ENCODE results near the gene CENPVL2.
"Not testable (repeated sequence)": the region's sequence is repeated elsewhere in the genome, so short reads cannot be mapped to it uniquely, and the experiment has no call there.

The CENPVL2 gene

DNA sequence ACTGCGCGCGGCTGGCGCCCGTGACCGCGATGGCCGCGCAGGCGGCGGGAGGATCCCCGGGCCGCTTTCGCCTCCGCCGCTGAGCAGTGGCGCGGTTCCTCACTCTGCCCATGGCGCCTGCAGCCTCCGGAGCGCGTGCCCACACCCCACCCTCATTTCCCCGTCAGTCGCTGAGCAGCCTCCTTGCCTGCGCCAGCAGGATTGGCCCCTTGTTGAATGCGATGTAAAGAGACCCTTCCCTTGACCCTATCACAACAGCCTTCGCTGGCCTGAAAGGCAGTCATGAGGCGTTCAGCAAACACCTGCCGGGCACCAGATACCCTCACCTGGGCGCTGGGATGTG lies at the start of gene CENPVL2:
TSS of gene CENPVL2 (minus strand) at position 112 of the 343 bp plus-strand sequence. CDS start at position 112, 0 bp downstream.
- DNase-seq (ENCODE audit: low spot score) = not testable (repeated sequence)

DNA sequence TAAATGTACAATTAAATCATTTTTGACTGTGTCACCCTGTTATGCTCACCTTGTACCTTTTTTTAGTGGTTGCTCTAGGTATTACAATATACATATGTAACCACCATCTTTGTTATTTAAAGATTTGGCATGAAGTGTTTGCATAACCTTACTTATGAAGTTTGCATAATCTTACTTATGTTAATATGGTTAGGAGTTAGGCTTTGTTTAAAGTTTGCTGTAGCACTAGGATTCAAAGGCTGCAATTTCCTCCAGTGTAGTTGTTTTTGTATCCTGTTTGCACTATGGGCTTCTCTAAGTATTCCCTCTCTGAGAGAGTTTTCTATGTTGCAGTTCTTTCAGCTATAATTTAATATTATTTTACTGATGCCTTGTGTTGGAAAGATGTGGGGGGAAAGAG lies 45.6 kb upstream of the CENPVL2 start:
- DNase-seq (ENCODE audit: low spot score) = no peak

DNA sequence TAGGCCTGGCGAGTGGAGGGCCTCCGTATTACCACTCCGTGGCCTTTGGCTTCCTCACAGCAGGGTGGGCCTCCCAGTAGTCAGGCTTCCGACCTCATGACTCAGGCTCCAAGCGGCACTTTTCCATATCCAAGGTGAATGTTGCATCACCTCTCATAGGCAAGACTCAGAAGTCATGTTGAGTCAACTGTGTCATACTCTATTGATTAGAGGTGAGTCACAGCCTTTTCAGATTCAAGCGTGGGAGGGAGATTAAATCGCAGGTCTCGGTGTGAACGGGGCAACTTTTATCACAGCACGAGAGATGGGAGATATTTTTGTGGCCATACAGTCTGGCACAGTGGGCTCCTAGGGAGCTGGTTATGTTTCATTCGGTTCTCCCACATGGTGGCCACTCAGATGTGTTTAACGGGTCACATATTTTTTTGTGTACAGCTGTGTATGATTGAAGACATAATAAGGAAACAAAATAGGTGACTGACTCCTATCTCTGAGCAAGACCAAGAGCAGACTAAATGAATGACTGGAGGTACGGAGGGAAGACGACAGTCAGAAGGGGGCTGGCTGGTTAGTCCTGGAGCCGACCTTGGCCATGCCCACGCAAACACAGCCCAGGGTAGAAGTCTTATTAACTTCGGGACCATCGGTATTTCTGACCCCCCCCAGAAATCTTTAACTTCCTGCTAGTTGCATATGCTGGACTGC lies 30.5 kb upstream of the CENPVL2 start:
- not testable (repeated sequence) for DNase-seq (ENCODE audit: low spot score)

GRCh38 chrX:51710277-51711164 lies 27.9 kb upstream of the CENPVL2 start, which contains the start of gene CENPVL1:
CENPVL1 (plus strand) TSS chrX:51710512; CDS start chrX:51710512, 0 bp downstream.
- DNase-seq (ENCODE audit: low spot score) = not testable (repeated sequence)

- no peak for DNase-seq (ENCODE audit: low spot score)
These were observed 14.8 kb upstream of the CENPVL2 start for GRCh38 chrX:51697397-51697796.

DNA sequence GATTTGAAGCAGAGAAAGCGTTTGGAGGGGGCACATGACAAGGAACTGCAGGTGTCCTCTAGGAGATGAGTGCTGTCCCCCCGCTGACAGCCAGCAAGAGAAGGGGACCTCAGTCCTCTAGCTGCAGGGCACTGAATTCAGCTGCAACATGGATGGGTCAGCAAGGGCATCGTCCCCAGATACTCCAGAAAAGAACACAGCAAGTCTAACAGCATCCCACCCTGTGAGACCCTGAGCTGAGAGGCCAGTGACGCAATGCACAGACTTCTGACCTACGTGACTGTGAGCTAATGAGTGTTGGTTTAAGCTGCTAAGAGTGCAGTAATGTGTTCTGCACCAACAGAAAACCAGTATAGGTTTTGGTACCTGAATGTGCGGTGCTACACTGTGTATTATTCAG lies 11.6 kb upstream of the CENPVL2 start:
- no peak for DNase-seq (ENCODE audit: low spot score)

DNA sequence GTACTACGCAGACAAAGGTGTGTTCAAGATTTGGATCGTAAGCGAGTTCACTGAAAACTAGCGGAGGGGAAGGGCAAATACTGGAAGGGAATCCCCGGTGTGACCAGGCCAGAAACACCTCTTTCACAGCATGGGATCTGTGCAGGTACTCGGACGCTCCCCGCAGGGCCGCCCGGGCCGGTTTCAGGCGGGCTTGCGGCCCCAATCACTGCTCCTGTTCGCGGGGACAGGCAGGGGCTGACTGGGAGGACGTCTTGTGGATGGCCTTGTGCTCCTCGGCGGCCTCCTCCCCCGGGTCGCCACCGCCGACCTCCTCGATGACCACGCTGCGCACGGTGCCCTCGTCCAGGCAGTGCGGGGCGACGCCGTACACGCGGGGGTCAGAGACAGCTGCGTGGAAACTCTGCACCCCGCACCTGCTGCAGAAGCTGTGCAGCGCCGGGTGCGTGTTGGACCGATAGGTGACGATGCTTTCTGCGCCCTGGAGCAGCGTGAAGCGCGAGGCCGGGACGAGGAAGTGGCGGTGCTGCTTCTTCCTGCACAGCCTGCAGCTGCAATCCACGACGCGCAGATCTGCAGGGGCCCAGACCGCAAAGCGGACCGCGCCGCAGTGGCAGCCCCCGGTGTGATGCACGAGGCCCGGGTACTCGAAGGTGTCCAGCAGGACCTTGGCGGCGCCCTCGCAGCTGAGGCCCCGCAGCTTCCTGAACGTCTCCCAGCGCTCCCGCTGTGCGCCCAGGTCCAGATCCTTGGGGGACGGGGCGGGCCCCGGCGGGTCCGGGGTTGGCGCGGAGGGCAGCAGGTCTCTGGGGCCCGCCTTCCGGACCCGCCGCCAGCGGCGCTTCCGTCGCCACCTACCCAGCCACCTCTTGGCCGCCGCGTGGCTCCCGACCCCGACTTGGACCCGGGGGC lies 567 bp downstream of the CENPVL2 start:
- DNase-seq (ENCODE audit: low spot score) = not testable (repeated sequence)

- DNase-seq (ENCODE audit: low spot score) = not testable (repeated sequence)
These were observed 2.8 kb downstream of the CENPVL2 start for GRCh38 chrX:51679689-51680433.

GRCh38 chrX:51665981-51666380 lies 16.6 kb downstream of the CENPVL2 start:
- DNase-seq (ENCODE audit: low spot score) = no peak

DNA sequence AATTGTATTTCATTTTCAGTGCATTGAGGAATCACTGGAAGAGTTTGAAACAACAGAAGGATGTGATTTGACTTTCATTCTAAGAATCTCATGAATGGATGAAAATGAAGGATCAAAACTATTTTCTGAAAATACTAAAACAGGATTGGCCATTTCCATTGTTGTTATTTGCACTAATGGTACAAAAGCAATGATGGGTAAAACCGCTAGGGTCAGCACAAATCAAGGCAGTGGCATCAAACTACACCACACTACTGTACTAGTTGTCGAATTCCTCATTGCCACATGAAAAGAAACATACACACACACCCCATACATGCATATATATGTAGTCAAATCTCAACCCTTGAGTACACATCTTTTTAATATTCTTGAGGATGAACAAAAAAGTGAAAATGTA lies 39.3 kb downstream of the CENPVL2 start:
- no peak for DNase-seq (ENCODE audit: low spot score)

- peak; percentile 10 for DNase-seq (ENCODE audit: low spot score)
These were observed 41.1 kb downstream of the CENPVL2 start for GRCh38 chrX:51641421-51642021.

GRCh38 chrX:51636511-51636910 lies 46.1 kb downstream of the CENPVL2 start:
- not testable (repeated sequence) for DNase-seq (ENCODE audit: low spot score)

Data from CD4-positive, alpha-beta T cell treated with Interleukin-2 at 100 ng/mL for 4 hours (primary cell).